ENCODE measurements around the gene HSD11B1.

Gene HSD11B1

GRCh38 chr1:209662879-209663327 is 41.7 kb upstream of the HSD11B1 start:
- Histone ChIP-seq H3K9me2 (ENCODE audit: low read depth, low read length) (no peaks in the 10 kb centered on the region), H3K9me3 (ENCODE audit: low read length) (no peaks in the 10 kb centered on the region), H3K27me3 (ENCODE audit: insufficient read depth, low read length) (no peaks in the 10 kb centered on the region), H3K4me2 (ENCODE audit: low read length) (no peak overlapping the region), H2AFZ (ENCODE audit: low read length) (no peak overlapping the region), H3K27ac (ENCODE audit: low read depth, low read length, poor library complexity, severe bottlenecking) (no peak overlapping the region), H3F3A (ENCODE audit: insufficient read depth, low read length) (no peaks in the 10 kb centered on the region), H4K20me1 (ENCODE audit: insufficient read depth, low read length) (no peaks in the 10 kb centered on the region), H3K36me3 (ENCODE audit: insufficient read depth, low read length) (no peaks in the 10 kb centered on the region), H3K9ac (ENCODE audit: low read length) (no peak overlapping the region), H3K79me2 (ENCODE audit: insufficient read depth, low read length) (no peaks in the 10 kb centered on the region), H3K4me1 (ENCODE audit: insufficient read depth, low read length, severe bottlenecking) (no peaks in the 10 kb centered on the region), H3K4me3 (ENCODE audit: low read depth, low read length, poor library complexity, severe bottlenecking) (no peak overlapping the region)
- TF ChIP-seq EZH2 (IDR thresholded peaks at IDR 0.05; ENCODE audit: borderline replicate concordance, low read length) = no peak
- no peak for TF ChIP-seq CTCF (IDR thresholded peaks at IDR 0.05; ENCODE audit: low read length)

DNA sequence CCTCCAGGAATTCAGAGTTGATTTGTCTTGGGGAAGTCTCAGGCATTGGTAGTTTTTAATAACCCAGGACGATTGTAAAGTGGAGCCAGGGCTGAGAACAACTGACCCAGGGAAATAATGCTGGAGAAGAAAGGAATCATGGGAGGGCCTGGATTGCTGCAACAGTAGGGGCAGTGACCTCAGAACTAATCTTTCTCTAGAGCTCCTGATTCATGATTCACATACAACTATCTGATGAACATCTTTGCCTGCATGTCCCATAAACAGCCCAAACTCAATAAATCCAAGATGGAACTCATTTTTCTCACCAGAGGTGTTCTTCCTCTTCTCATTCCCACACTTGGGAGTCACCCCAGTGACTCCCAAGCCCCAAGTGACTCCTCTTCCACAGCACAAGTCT is 37.5 kb upstream of the HSD11B1 start:
- no peaks in the 10 kb centered on the region for H3K36me3 ChIP-seq (ENCODE audit: insufficient read depth, low read length)
- no peak overlapping the region for H3K4me2 ChIP-seq (ENCODE audit: low read length)
- H3K9ac ChIP-seq (ENCODE audit: low read length) = no peak overlapping the region
- TF ChIP-seq EZH2 (IDR thresholded peaks at IDR 0.05; ENCODE audit: borderline replicate concordance, low read length) = no peak
- TF ChIP-seq CTCF (IDR thresholded peaks at IDR 0.05; ENCODE audit: low read length) = no peak
- no peaks in the 10 kb centered on the region for H3K9me3 ChIP-seq (ENCODE audit: low read length)
- no peaks in the 10 kb centered on the region for H3K4me1 ChIP-seq (ENCODE audit: insufficient read depth, low read length, severe bottlenecking)
- no peaks in the 10 kb centered on the region; the same call in 1 of the 2 replicates for H3K27me3 ChIP-seq (ENCODE audit: insufficient read depth, low read length)
- H4K20me1 ChIP-seq (ENCODE audit: insufficient read depth, low read length) = no peaks in the 10 kb centered on the region
- H3K9me2 ChIP-seq (ENCODE audit: low read depth, low read length) = no peaks in the 10 kb centered on the region
- H2AFZ ChIP-seq (ENCODE audit: low read length) = no peak overlapping the region
- no peak overlapping the region for H3K27ac ChIP-seq (ENCODE audit: low read depth, low read length, poor library complexity, severe bottlenecking)
- no peaks in the 10 kb centered on the region for H3K79me2 ChIP-seq (ENCODE audit: insufficient read depth, low read length)
- H3F3A ChIP-seq (ENCODE audit: insufficient read depth, low read length) = no peaks in the 10 kb centered on the region
- no peak overlapping the region for H3K4me3 ChIP-seq (ENCODE audit: low read depth, low read length, poor library complexity, severe bottlenecking)

DNA sequence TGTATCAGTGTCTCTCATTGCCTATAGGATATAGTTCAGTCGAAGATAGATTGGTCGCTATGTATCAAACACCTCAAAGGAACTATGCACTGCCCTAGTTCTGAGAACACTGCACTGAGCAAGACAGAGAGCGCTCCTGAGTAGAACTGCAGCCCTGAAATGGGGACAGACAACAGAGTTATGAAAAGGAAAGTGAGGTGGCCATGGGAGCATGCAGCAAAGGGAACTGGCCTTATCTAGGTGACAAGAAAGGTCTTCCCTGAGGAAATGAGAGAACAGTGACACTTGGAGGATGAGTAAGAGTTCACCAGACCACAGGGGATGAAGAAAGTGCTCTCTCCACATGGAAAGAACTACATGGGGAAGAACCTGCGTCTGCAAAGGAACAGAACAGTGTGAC is 36.9 kb upstream of the HSD11B1 start:
- no peak overlapping the region for H3K9ac ChIP-seq (ENCODE audit: low read length)
- H3K27ac ChIP-seq (ENCODE audit: low read depth, low read length, poor library complexity, severe bottlenecking) = no peak overlapping the region
- no peak overlapping the region for H3K4me2 ChIP-seq (ENCODE audit: low read length)

More for the DNA sequence above, 36.9 kb upstream of the HSD11B1 start:
- Histone ChIP-seq H3K4me1 (ENCODE audit: insufficient read depth, low read length, severe bottlenecking) (no peaks in the 10 kb centered on the region), H3K79me2 (ENCODE audit: insufficient read depth, low read length) (no peaks in the 10 kb centered on the region), H2AFZ (ENCODE audit: low read length) (no peak overlapping the region), H4K20me1 (ENCODE audit: insufficient read depth, low read length) (no peaks in the 10 kb centered on the region), H3F3A (ENCODE audit: insufficient read depth, low read length) (no peaks in the 10 kb centered on the region), H3K9me2 (ENCODE audit: low read depth, low read length) (no peaks in the 10 kb centered on the region), H3K4me3 (ENCODE audit: low read depth, low read length, poor library complexity, severe bottlenecking) (no peak overlapping the region), H3K36me3 (ENCODE audit: insufficient read depth, low read length) (no peaks in the 10 kb centered on the region), H3K27me3 (ENCODE audit: insufficient read depth, low read length) (no peaks in the 10 kb centered on the region; the same call in 1 of the 2 replicates), H3K9me3 (ENCODE audit: low read length) (no peaks in the 10 kb centered on the region)
- TF ChIP-seq EZH2 (IDR thresholded peaks at IDR 0.05; ENCODE audit: borderline replicate concordance, low read length) = no peak
- no peak for TF ChIP-seq CTCF (IDR thresholded peaks at IDR 0.05; ENCODE audit: low read length)
